Epithelial cell of esophagus (primary cell): Measurements from ENCODE around the gene MAN1A2.

Source experiments
- DNase-seq: peaks from one replicate; pipeline ENCODE4 v3.0.0; 2010; ENCODE audit warnings: low read depth
- H3K4me3 ChIP-seq: 2 replicates; pipeline ENCODE4 v1.5.1; 2011; ENCODE audit warnings: mild to moderate bottlenecking, low read length, control low read depth
- CTCF ChIP-seq: IDR thresholded peaks from 2 replicates; pipeline ENCODE4 v1.5.1; 2011; ENCODE audit warnings: low read depth, mild to moderate bottlenecking, low read length, control low read depth, inconsistent platforms; ENCODE audit not compliant: insufficient read depth; ENCODE audit errors: missing control alignments

The MAN1A2 gene

DNA sequence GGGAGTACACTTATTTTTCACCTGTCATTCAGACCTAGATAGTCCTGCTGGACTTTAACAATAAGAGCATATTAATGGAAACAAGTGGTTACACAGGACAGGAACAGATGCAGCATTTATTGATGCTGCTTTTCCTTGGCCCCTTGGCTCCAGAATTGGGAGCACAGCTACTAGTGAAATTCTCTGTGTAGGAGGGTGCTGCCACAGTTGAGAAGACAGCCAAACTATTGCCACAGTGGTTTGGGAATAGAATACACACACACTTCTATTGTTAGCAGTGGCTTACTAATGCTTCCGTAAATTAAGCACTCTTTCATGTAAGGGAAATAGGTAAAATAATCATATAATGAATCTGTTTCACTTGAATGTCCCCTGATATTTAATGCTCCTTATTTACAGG is 133.3 kb downstream of the MAN1A2 start:
- DNase-seq, result no peak
- TF ChIP-seq CTCF, result no peak

DNA sequence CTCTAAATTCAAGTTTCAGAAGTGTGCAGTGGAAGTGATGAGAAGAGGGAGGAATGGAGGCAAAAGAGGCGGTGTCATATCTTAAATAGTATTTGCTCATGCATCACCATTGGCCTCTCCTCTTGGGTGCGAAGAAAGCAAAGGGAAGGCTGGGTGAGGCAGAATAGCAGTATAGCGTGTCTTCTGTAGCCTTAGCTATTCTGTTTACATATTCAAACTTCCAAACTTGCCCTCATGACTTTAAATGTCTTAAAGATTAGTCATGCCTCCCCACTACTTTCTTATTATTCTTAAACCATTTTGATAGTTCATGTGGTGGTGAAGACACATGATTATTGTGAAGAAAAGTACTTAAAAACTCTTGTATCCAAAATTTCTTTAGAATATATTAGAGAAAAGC is 134.0 kb downstream of the MAN1A2 start:
- no peak for DNase-seq
- H3K4me3 ChIP-seq, result no peak overlapping the region
- no peak for TF ChIP-seq CTCF

More for the DNA sequence above, 133.3 kb downstream of the MAN1A2 start:
- no peak overlapping the region for H3K4me3 ChIP-seq

DNA sequence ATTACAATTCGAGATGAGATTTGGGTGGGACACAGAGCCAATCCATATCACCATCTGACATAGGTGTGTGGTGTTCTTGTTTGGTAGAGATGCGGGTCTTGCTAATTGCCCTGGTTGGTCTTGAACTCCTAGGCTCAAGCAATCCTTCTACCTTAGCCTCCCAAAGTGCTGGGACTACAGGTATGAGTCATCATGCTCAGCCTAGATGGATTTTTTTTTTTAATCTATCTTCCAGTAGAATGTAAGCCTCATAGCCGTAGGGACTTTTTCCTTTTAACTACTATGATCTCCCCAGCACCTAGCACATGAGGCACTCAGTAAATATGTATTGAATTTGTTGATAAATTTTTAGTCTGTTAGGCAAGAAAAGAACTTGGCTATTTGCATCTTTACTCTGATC is 144.0 kb downstream of the MAN1A2 start:
- DNase-seq, result peak; percentile 4

DNA sequence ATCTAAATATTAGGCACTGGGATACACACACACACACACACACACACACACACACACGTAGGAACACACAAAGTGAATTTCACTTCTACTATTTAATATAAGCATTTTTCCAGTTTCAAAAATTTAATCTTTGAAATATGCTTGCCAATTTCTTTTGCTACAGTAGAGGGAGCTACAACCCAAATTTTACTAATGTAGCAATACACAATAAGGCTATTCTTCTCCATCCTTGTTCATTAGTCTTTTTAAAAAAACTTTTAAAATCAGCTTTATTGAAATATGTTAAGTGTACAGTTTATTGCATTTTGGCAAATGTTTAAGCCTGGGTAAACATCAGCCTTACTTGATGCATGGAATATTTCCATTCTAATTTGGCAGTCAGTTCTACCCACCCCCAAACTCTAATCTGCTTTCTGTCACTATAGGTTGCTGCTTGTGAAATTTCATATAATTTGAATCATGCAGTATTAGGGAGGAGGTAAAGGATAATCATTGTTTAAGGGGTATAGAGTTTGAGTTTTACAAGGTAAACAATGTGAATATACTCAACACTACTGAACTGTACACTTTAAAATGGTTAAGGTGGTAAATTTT is 145.6 kb downstream of the MAN1A2 start:
- peak; percentile 29 for DNase-seq
- no peak overlapping the region for H3K4me3 ChIP-seq
- peak; percentile 38 for TF ChIP-seq CTCF

More for the DNA sequence above, 144.0 kb downstream of the MAN1A2 start:
- no peak for TF ChIP-seq CTCF
- H3K4me3 ChIP-seq, result no peak overlapping the region

DNA sequence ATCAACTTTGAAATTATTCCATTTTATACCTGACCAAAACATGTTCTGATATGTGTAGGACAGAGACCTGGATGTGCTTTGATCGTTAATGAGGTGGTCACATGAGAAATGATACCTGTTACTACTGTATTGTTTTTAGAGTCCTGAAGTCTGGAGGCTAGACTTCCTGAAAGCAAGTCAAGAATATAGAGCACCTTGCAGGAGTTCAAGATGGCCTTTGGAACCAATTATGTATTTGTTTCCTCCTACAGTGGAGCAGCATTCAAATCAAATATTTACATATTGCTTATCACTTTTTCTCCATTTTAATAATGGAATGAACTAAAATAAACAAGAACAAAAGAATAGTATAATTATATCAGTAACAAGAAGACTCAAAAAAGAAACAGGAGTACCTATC is 155.9 kb downstream of the MAN1A2 start:
- no peak for DNase-seq
- no peak overlapping the region for H3K4me3 ChIP-seq
- no peak for TF ChIP-seq CTCF

GRCh38 chr1:117527074-117527473 is 159.8 kb downstream of the MAN1A2 start:
- no peak for TF ChIP-seq CTCF
- no peak overlapping the region for H3K4me3 ChIP-seq
- no peak for DNase-seq

GRCh38 chr1:117527566-117528102 is 160.4 kb downstream of the MAN1A2 start:
- no peak overlapping the region for H3K4me3 ChIP-seq
- no peak for TF ChIP-seq CTCF
- no peak for DNase-seq
